Right ventricle myocardium inferior (tissue), 1 donor: ENCODE measurements around the gene UBAP2. TPM values are rescaled to one million over a fixed set of nuclear protein-coding genes. Genes with fewer than 3 reads are reported as not detected.

Experiments
- ATAC-seq: fragments of 200-7000 bp; cut with Tn5 transposase; one replicate; pipeline ENCODE4 v1.9.1; 2020; ENCODE audit warnings: mild to moderate bottlenecking, moderate library complexity
- DNase-seq: peaks from one replicate; pipeline ENCODE4 v3.0.0; 2021; ENCODE audit errors: missing footprints
- intact Hi-C: fragments of 100-400 bp; cut with DNase I; formaldehyde crosslinking; loops from one replicate; pipeline ENCODE4 v1.11.0; 2022
- long read RNA-seq: library from polyadenylated mRNA; unstranded; transcript quantifications from one replicate; pipeline ENCODE4 v2.0.0, GENCODE V29; 2021
- total RNA-seq: library from RNA; stranded (reverse); fragmentation: NEBNext Ultra II Directional; extraction: Animal tissue kit (Norgen Biotek cat#: 25700); gene quantifications from one replicate; pipeline ENCODE4 v1.2.1, GENCODE V29; 2021
- donor health status: DM: no; HTN: yes; CAD: no; lungs with severe emphysema.

Gene UBAP2, protein sequence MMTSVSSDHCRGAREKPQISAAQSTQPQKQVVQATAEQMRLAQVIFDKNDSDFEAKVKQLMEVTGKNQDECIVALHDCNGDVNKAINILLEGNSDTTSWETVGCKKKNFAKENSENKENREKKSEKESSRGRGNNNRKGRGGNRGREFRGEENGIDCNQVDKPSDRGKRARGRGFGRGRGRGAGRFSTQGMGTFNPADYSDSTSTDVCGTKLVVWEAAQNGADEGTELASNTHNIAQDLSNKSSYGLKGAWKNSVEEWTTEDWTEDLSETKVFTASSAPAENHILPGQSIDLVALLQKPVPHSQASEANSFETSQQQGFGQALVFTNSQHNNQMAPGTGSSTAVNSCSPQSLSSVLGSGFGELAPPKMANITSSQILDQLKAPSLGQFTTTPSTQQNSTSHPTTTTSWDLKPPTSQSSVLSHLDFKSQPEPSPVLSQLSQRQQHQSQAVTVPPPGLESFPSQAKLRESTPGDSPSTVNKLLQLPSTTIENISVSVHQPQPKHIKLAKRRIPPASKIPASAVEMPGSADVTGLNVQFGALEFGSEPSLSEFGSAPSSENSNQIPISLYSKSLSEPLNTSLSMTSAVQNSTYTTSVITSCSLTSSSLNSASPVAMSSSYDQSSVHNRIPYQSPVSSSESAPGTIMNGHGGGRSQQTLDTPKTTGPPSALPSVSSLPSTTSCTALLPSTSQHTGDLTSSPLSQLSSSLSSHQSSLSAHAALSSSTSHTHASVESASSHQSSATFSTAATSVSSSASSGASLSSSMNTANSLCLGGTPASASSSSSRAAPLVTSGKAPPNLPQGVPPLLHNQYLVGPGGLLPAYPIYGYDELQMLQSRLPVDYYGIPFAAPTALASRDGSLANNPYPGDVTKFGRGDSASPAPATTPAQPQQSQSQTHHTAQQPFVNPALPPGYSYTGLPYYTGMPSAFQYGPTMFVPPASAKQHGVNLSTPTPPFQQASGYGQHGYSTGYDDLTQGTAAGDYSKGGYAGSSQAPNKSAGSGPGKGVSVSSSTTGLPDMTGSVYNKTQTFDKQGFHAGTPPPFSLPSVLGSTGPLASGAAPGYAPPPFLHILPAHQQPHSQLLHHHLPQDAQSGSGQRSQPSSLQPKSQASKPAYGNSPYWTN
- total RNA-seq: 28.9 TPM
- long read RNA-seq, full-length matches to known transcripts: 6 of 11 reads
- long read RNA-seq, partial matches to known transcripts: 1 of 11 reads
- long read RNA-seq, other reads (novel, unspliced or antisense): 4 of 11 reads

DNA sequence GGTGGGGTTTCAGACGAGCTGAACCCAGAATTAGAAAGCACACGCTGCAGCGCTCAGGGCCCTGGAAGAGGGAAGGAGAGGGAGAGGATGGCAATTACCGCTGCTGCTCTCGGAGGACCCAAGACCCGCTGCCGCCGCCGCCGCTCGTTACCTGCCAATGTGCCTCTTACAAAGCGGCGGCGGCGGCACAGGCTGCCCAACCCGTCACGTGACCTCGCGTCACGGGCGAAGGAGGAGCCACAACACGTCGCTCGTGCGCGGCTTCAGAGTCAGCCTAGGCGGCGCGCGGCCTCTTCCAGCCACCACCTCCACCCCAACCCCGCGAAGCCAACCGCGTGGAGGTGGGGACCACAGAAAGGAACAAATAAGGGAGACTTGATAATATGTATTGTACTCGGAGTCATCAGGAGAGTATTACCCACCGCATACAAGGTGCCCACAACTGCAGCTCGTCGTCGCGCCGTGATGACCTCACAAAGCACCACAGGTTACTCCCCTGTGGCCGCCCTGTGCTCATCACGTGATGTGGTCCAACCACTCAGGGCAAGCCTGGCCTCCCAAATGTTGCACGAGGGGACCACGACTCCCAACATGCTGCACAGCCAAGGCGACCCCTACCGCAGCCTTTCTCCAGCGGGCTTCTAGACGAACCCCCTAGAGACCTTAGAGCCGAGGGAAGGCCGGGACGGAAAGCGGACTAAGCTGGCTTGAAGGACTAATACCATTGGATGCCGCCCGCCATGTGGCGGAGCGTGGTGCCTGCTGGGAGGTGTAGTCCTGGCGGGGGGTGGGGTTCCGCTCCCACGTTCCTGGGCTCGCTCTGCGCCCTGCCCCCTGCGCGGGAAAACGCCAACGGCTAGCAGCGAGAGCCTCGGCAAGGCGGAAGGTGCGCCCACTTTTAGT lies at the start of gene UBAP2:
UBAP2 (minus strand) TSS at position 161 of the 903 bp plus-strand sequence. CDS start 31,739 bp downstream, outside the sequence.
- ATAC-seq (peak; percentile 95), DNase-seq (peak; percentile 99)
- intact Hi-C loops: loop anchor here (1.0 to 10.0 kb wide), 3 partner anchors 24 to 234 kb away; partner anchors contain the start of gene UBE2R2

DNA sequence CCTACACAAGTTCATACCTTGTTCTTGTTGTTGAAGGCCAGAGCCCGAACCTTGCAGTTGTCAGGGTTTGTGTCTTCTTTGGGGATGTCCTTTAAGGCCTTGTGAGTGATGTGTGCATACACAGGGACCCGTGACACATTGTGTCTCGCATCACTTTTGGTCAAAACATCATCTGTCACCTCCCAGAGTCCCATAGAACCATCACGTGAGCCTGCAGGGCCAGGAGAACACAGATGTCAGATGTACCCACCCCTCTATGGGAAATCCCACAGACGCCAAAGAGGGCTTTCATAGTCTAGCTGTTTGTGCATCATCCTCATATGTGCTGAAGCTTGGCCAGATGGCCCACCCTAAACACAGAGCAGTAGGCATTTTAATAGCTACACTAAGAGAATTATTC lies 49.6 kb upstream of the UBAP2 start:
- intact Hi-C loops: no loop called here
- DNase-seq: no peak

DNA sequence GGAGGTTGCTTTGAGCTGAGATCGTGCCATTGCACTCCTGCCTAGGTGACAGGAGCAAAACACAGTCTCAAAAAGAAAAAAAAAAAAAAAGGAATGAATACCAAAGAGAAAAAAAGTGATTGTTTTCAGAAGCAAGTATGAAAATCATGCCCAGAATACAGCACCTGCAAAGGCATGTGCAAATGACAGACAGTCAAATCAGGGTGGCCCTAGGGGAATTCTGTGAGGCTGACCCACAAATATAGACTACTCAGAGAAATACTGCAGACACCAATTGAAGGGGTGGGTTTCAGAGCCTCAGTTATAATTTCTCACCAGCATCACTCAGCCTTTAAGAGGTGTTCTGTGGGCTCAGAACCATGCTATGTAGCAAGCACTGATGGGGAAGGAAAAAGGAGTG lies 49.2 kb upstream of the UBAP2 start:
- ATAC-seq: no peak
- DNase-seq: no peak
- intact Hi-C loops: no loop called here

More for the DNA sequence above, 49.6 kb upstream of the UBAP2 start:
- ATAC-seq: no peak

DNA sequence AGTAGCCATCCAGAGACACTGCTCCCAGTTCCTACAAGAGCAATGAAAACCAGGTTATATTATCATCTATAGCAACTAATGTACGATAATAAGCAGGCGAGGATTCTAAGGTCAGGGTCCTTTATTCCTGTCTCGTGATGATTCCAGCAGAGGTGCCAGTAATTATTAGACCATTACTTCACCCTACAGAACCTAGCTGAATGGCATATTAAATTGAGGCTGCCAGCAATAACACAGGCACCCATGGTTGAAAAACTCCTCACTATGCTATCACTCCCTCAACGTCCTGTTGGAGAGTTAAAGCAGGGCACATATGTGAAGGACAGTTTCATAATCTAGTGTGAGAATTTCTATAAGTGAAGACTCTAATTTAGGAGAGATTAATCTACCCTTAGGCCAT lies 48.1 kb upstream of the UBAP2 start:
- intact Hi-C loops: no loop called here
- DNase-seq (no peak), ATAC-seq (no peak)

DNA sequence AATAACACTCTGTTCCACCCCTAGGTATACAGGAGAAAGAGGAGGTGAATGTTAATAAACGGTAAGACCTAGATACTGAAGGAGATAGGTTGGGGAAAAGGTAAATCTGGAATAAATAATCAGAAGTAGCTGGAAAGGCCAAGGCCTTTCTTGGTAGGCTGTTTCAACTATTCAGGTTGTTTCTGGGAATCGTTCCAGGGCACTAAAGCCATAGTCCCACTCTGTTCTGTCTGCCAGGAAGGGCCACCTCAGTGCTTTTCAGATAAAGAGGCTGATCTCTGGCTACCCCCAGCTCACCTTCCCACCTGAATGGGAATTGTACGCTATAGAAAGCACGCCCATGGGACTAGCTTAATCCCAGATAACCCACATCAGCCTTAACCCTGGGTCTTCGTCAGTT lies 44.9 kb upstream of the UBAP2 start:
- ATAC-seq: no peak
- intact Hi-C loops: no loop called here
- no peak for DNase-seq

DNA sequence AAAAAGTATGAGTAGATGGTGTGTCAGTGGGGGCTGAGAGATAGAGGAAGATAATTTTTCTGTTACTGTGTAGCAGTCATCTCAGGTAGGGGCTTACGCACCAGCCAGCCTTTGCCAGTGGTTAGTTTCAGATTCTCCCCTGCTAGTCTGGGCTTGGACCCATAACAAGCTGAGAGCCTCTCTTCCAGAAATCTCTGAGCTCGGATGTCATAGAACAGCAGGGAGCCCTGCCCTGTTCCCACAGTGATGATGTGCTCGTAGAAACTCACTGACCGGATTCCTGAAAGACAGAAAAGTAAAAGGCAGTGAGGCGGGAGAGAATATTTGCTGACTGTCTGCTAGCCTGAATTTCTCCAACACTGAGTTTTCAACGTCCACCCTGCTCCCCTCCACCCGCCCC lies 40.6 kb upstream of the UBAP2 start:
- ATAC-seq (no peak), DNase-seq (no peak)
- intact Hi-C loops: no loop called here

DNA sequence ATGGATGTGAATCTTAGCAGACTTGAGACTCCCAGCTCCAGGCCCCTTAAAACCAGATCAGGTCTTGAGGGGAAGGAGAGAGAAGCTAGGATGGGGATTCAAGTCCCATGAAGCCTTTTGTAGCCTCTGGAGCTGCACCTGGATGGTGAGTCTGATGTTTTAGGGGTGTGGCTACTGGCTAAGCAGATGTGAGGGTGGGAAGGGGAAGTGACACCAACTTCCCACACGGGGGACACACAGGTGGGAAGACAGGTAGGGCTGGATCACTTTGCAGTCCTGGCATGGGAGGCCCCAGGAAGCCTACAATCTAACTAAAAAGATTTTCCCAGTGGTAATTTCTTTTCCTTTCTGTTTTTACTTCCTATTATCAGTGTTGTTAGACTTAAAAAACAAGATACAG lies 38.7 kb upstream of the UBAP2 start:
- ATAC-seq (no peak), DNase-seq (no peak)
- intact Hi-C loops: no loop called here

DNA sequence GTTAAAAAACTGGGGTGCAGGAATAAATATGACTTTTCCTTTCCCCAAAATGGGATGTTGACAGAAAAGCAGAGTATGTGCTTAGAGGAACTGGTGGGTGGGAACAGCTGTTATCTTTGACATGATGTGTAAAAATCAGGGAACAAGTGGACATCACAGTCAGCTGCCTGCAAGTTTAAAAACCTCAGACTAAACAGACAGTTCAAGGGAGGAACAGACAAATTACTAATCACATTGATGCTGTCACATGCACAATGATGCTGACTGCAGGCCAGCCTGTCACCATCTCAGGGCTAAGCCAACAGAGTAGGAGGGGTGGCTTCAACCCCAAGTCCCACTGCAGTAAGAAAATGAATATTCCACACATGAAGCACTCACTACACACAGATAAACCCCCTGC lies 38.2 kb upstream of the UBAP2 start:
- intact Hi-C loops: no loop called here
- DNase-seq: no peak
- ATAC-seq: no peak

DNA sequence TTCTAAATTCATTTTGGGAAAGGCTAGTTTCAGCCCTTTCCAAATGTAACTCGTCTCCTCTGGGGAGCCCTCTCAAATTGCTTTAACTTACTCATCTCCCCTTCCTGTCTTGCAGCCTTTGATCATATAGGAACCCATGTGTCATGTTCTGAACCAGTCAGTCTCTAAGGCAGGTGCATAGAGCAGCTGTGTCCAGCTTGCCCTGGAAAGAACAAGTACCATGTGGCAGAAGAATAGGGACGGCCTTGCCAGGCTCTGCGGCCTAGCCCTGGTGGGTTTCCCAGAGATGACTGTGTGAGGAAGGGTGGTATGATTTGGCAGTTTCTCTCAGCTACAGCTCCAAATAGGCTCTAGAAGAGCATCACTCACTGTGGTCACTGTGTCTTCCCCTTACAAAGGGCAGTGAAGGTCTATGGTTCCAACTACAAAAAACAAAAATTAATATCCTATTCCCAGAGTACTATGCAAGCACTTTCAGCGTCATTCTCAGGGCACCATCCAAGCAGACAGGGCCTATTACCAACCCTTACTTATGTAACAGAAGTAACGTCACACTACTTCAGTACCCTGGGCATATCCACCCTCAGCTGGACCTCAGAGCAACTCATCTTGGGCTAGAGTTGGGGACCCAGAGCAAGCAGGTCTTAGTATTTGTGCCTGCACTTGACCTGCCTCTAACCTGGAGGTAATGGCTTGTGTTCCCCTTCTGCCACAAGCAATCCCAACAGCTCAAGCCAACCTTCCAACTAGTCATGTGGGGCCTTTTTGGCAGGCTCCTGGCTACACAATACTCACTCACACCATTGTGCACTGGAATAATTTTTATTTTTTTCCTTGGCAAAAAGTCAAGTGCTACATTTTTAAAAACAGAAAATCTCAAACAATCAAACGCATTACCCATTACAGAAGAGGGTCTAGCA lies 37.2 kb upstream of the UBAP2 start:
- intact Hi-C loops: no loop called here
- no peak for DNase-seq
- ATAC-seq: no peak

DNA sequence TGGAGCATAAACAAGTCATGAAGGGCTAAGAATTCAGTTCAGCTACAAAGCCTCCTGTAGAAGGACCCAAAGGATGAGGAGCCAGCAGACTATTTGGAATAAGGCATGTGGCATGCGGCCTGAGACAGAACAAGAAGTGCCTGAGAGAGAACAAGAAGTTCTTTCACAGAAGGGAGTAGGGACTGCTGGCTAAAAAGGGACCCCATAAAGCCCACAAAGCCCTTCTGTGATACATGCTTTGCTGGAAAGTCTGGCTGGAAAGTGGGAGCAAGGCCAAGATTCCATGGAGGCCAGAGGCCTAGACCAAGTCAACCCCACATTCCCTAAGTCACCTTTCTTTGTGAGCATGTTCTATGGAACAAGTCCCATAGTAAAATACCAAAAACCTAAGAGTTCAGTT lies 35.9 kb upstream of the UBAP2 start:
- ATAC-seq (peak; percentile 78), DNase-seq (no peak)
- intact Hi-C loops: no loop called here

DNA sequence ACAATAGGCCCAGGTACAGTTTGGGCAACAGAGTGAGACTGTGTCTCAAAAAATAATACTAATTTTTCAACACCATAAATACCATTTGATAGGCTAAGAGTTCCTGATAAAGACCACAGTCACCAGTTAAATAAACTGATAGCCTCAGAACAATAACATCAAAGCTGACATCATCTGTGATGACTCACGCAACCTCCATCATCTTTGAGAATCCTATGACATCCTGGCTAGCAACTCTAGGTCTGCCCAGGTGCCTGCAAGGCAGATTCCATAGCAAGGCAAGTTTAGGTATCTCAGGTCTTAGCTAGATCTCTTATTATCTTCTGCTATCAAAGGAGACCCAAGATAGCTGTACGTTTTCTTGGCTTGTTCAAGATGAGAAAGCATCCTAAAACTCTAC lies 30.5 kb upstream of the UBAP2 start:
- intact Hi-C loops: loop anchor here (10.0 kb wide), 1 partner anchor 176 kb away; no protein-coding TSS in a partner anchor
- DNase-seq (no peak), ATAC-seq (no peak)

DNA sequence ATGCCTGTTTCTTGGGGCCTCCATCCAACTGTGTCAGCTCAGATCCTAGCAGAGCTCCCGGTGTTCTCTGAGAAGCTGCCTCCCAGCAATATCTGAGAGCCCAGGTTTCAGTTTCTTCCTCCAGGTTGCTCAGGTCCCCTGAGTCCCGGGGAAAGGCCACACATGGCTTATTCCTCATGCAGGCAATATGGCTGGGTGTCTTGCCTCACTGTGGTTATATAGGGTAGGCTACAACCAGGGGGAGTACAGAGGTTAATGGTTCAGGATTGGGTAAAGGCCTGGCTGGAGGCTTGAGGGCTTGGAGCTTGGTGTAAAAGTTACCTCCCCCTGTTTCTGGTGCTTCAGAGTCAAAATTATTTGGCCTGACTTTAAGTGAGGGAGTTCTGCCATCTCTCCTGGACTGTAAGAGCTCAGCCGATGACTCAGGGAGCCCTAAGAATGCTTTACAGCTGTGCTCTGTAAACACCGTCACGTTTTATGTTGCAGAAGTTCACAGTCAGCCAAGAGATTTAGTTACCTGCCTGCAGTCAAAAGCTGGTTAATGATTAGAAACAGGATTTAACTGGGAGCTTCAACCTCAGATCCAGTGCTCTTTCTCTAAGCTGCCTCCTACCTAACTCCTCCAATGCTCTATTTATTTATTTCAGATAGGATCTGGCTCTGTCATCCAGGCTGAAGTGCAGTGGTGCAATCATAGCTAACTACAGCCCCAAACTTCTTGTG lies 24.3 kb upstream of the UBAP2 start:
- intact Hi-C loops: loop anchor here (5.0 to 10.0 kb wide), 2 partner anchors 61 to 182 kb away; no protein-coding TSS in a partner anchor
- no peak for DNase-seq

DNA sequence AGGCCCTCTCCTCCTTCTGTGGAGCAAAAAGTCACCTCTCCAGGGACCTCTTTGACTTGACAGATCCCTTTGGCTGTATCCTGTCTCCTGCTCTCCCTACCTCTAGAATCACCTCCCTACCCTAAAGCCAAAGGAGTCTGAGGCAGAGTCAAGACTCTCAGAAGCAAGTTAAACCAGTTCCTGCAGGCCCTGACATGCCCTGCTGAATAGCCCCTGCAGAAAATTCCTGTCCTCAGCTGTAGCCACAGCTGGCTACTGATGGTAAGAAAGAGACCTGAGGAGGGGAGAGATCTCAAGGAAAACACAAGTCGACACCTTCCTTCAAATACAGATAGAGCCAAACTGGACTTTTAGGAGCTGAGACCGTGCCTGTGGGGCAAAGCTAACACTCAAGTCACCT lies 23.7 kb upstream of the UBAP2 start:
- intact Hi-C loops: loop anchor here (5.0 to 10.0 kb wide), 2 partner anchors 60 to 182 kb away; no protein-coding TSS in a partner anchor
- no peak for ATAC-seq
- no peak for DNase-seq

More for the DNA sequence above, 24.3 kb upstream of the UBAP2 start:
- ATAC-seq: peak; percentile 58

DNA sequence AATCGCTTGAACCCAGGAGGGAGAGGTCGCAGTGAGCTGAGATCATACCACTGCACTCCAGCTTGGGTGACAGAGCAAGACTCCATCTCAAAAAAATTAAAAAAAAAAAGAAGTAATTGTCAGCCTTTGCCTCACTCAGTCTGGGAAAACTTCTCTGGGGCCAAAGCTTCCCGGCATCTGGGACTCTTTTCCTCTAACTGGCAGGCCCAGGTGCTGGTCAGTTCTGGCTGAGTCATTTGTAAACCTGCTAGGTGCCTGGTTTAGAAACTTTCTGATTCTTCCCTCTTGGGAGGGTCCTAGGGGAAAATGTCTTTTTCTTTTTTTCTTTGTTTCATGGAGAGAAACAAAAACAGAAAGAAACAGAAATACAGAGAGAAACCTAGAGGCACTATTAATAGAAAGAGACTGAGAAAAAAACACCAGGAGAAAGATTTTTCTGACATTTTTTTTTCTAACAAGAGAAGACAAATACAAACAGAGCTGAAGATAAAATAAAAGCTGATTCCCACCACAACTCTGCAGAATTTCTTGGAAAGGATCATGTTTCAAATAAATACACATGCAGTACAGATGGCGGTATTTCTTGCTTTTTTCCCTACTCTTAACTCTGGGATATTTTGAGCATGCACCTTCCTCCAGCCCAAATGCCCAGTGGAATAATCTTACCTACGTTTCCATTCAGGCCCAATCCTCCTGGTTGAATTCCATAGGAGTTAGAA lies 22.1 kb upstream of the UBAP2 start:
- ATAC-seq: no peak
- intact Hi-C loops: loop anchor here (5.0 to 10.0 kb wide), 2 partner anchors 58 to 184 kb away; no protein-coding TSS in a partner anchor
- no peak for DNase-seq

DNA sequence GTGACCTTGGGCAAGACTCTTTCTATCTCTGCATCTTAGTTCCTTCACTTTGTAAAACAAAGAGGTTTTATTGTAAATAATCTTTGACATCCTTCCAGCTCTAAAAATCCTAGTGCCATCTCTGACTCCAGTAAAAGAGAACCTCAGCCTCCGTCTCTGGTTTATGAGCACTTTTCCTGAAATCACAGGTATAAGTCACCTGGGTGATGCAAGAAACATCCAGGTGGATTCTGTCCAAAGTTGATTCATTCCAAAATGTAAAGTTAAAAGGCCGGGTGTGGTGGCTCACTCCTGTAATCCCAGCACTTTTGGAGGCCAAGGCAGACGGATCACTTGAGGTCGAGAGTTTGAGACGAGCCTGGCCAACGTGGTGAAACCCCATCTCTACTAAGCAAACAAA lies 21.1 kb upstream of the UBAP2 start:
- ATAC-seq: no peak
- intact Hi-C loops: loop anchor here (5.0 to 10.0 kb wide), 2 partner anchors 58 to 185 kb away; no protein-coding TSS in a partner anchor

DNA sequence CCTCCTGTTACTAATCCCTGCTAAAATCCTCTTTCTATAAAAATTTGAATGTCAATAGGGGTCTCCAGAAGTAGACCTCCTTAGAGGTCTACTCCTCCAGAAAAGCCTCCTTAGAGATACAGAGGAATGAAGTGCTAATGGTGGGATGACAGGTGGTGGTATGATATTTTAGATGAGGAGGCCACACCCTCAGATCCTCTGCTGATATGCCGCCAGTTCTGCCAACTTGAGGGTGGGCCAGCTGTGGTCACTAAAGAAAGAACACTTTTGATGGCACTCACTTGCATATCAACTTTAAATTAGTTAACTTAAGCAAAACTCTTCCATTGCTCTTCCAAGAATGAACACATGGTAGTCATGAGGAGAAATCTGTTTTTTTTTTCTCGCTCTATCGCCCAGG lies 16.9 kb upstream of the UBAP2 start:
- intact Hi-C loops: no loop called here
- DNase-seq (no peak), ATAC-seq (no peak)

More for the DNA sequence above, 21.1 kb upstream of the UBAP2 start:
- no peak for DNase-seq
